HCT116 (cell line): ENCODE data around the gene GRK5. TPM values are rescaled to one million over a fixed set of nuclear protein-coding genes. Genes with fewer than 3 reads are reported as not detected.

Source experiments
- ATAC-seq: fragments of 200-7000 bp; cut with Tn5 transposase; 2 replicates; pipeline ENCODE4 v1.9.1; 2020; ENCODE audit warnings: mild to moderate bottlenecking, moderate library complexity
- BruUV-seq: library from RNA; stranded (reverse); fragments of 400-500 nt; replicated peaks from 2 replicates; lab custom pipeline; 2021; lab: Mats Ljungman, UMichigan
- CTCF ChIA-PET: fragments of 300-600 bp; sonication (Branson Sonifier 250); formaldehyde crosslinking; loops from one replicate; lab custom pipeline; 2021; ENCODE audit warnings: antibody characterized with exemption; lab: Charles Lee
- POLR2A ChIA-PET: fragments of 300-600, 350-600 bp; sonication (Branson Sonifier 250); formaldehyde crosslinking; loops from one replicate; lab custom pipeline; 2021; ENCODE audit warnings: antibody characterized with exemption; lab: Charles Lee
- RAD21 ChIA-PET, 2 experiments: fragments of 300-600 bp; sonication (Branson Sonifier 250); formaldehyde crosslinking; loops; one replicate each; lab custom pipeline; 2023; ENCODE audit warnings: low total read pairs in 2 of 2; ENCODE audit not compliant: uncharacterized antibody in 2 of 2, unreplicated experiment in 2 of 2, low non-redundant PET in 1 of 2; lab: Charles Lee
- DNase-seq: peaks from one replicate; pipeline ENCODE4 v3.0.0-alpha.2; 2010; ENCODE audit warnings: low read depth, low spot score
- H2AFZ ChIP-seq: fragments of 200-600 bp; shearing (Covaris generic), sonication (generic); 2 replicates; pipeline ENCODE4 v1.6.1; 2017; ENCODE audit warnings: low read depth, mixed run types, mixed read lengths, antibody characterized with exemption, low read length; ENCODE audit not compliant: poor library complexity, severe bottlenecking
- H3K27ac ChIP-seq: 2 replicates; pipeline ENCODE4 v1.5.1; 2012; ENCODE audit warnings: low read depth, low read length
- H3K27me3 ChIP-seq: fragments of 200-600 bp; sonication (generic); 2 replicates; pipeline ENCODE4 v1.6.1; 2016; ENCODE audit warnings: mixed run types, low read length, mixed read lengths; ENCODE audit not compliant: insufficient read depth
- H3K36me3 ChIP-seq, 2 experiments: fragments of 200-500 bp in 1 of 2; fragments of 200-600 bp in 1 of 2; sonication (Bioruptor generic) in 1 of 2; sonication (generic) in 1 of 2; 2 replicates each; pipeline versions ENCODE4 v1.5.1 to v1.6.1; 2014 to 2016; ENCODE audit warnings: low read length in 2 of 2, inconsistent platforms in 1 of 2, mixed read lengths in 1 of 2, mixed run types in 1 of 2; ENCODE audit not compliant: insufficient read depth in 2 of 2, control insufficient read depth in 1 of 2
- H3K4me1 ChIP-seq, 2 experiments: fragments of 200-600 bp in 1 of 2; sonication (generic) in 1 of 2; 2 replicates each; pipeline versions ENCODE4 v1.5.1 to v1.6.1; 2012 to 2017; ENCODE audit warnings: low read length in 2 of 2, inconsistent platforms in 1 of 2, mild to moderate bottlenecking in 1 of 2, mixed read lengths in 1 of 2, mixed run types in 1 of 2, moderate library complexity in 1 of 2; ENCODE audit not compliant: insufficient read depth in 2 of 2, control insufficient read depth in 1 of 2
- H3K4me2 ChIP-seq: fragments of 200-600 bp; sonication (generic); 2 replicates; pipeline ENCODE4 v1.6.1; 2017; ENCODE audit warnings: mixed run types, low read length, mixed read lengths
- H3K4me3 ChIP-seq, 2 experiments: fragments of 200-600 bp in 1 of 2; sonication (generic) in 1 of 2; replicated peaks in 1 of 2; 2 replicates each; pipeline ENCODE4 v1.5.1; 2011 to 2016; ENCODE audit warnings: low read length in 2 of 2, control low read depth in 1 of 2, low read depth in 1 of 2, mild to moderate bottlenecking in 1 of 2, mixed read lengths in 1 of 2, mixed run types in 1 of 2
- H3K79me2 ChIP-seq: fragments of 200-600 bp; sonication (generic); 2 replicates; pipeline ENCODE4 v1.6.1; 2017; ENCODE audit warnings: mild to moderate bottlenecking, mixed run types, low read length, moderate library complexity, mixed read lengths; ENCODE audit not compliant: insufficient read depth
- H3K9ac ChIP-seq: fragments of 200-600 bp; sonication (generic); 2 replicates; pipeline ENCODE4 v1.6.1; 2016; ENCODE audit warnings: low read length, mixed read lengths
- H3K9me2 ChIP-seq: fragments of 200-600 bp; sonication (generic), shearing (Covaris generic); 2 replicates; pipeline ENCODE4 v1.6.1; 2017; ENCODE audit warnings: mixed run types, mild to moderate bottlenecking, moderate library complexity; ENCODE audit not compliant: insufficient read depth
- H3K9me3 ChIP-seq, 2 experiments: fragments of 200-500 bp in 1 of 2; fragments of 200-600 bp in 1 of 2; sonication (Bioruptor generic) in 1 of 2; sonication (generic) in 1 of 2; 2 replicates each; pipeline ENCODE4 v1.6.1; 2014 to 2017; ENCODE audit warnings: low read length in 2 of 2, mixed read lengths in 2 of 2, inconsistent platforms in 1 of 2, low read depth in 1 of 2, mild to moderate bottlenecking in 1 of 2, mixed run types in 1 of 2, moderate library complexity in 1 of 2; ENCODE audit not compliant: control insufficient read depth in 1 of 2, insufficient read depth in 1 of 2
- H4K20me1 ChIP-seq: fragments of 200-600 bp; sonication (generic), shearing (Covaris generic); 2 replicates; pipeline ENCODE4 v1.6.1; 2017; ENCODE audit warnings: mixed run types, mild to moderate bottlenecking, moderate library complexity; ENCODE audit not compliant: insufficient read depth
- ATF3 ChIP-seq: IDR thresholded peaks from 2 replicates; pipeline ENCODE4 v1.6.1; 2012
- CTCF ChIP-seq, 3 experiments: fragments of 200-600 bp in 1 of 3; sonication (generic) in 1 of 3; IDR thresholded peaks in 2 of 3; conservative IDR thresholded peaks in 1 of 3; 2 replicates each; pipeline ENCODE4 v1.5.1; 2012 to 2017; ENCODE audit warnings: low read depth in 2 of 3, low read length in 2 of 3, antibody characterized with exemption in 1 of 3, borderline replicate concordance in 1 of 3, control low read depth in 1 of 3, mild to moderate bottlenecking in 1 of 3, mixed read lengths in 1 of 3, mixed run types in 1 of 3, moderate library complexity in 1 of 3; ENCODE audit not compliant: insufficient read depth in 1 of 3
- EGR1 ChIP-seq: IDR thresholded peaks from 2 replicates; pipeline ENCODE4 v1.6.1; 2012; ENCODE audit warnings: low read depth
- ELF1 ChIP-seq: IDR thresholded peaks from 2 replicates; pipeline ENCODE4 v1.6.1; 2012; ENCODE audit warnings: low read depth, borderline replicate concordance
- EZH2 ChIP-seq: fragments of 200-600 bp; sonication (generic); IDR thresholded peaks from 2 replicates; pipeline ENCODE4 v1.6.1; 2017; ENCODE audit warnings: antibody characterized with exemption, mixed run types
- EZH2phosphoT487 ChIP-seq: fragments of 200-600 bp; IDR thresholded peaks from 2 replicates; pipeline ENCODE4 v1.6.1; 2018; ENCODE audit warnings: antibody characterized with exemption, borderline replicate concordance
- FOSL1 ChIP-seq: IDR thresholded peaks from 2 replicates; pipeline ENCODE4 v1.6.1; 2012; ENCODE audit warnings: low read depth
- JUND ChIP-seq: IDR thresholded peaks from 2 replicates; pipeline ENCODE4 v1.6.1; 2012
- MAX ChIP-seq: IDR thresholded peaks from 2 replicates; pipeline ENCODE4 v1.6.1; 2012
- POLR2AphosphoS5 ChIP-seq: IDR thresholded peaks from 2 replicates; pipeline ENCODE4 v1.6.1; 2011; ENCODE audit warnings: mild to moderate bottlenecking, low read depth, low read length, moderate library complexity
- RAD21 ChIP-seq: IDR thresholded peaks from 2 replicates; pipeline ENCODE4 v1.6.1; 2012; ENCODE audit warnings: low read depth, mild to moderate bottlenecking
- SIN3A ChIP-seq: IDR thresholded peaks from 2 replicates; pipeline ENCODE4 v1.6.1; 2012; ENCODE audit warnings: low read depth
- SP1 ChIP-seq: IDR thresholded peaks from 2 replicates; pipeline ENCODE4 v1.6.1; 2012; ENCODE audit warnings: low read depth
- SRF ChIP-seq: IDR thresholded peaks from 2 replicates; pipeline ENCODE4 v1.6.1; 2012; ENCODE audit warnings: low read depth
- intact Hi-C: fragments of 100-400 bp; cut with micrococcal nuclease; formaldehyde crosslinking; loops from 2 replicates; pipeline ENCODE4 v1.10.0; 2022
- total RNA-seq: library from RNA; stranded (reverse); gene quantifications from one replicate; pipeline ENCODE4 v1.2.1, GENCODE V29; 2021; ENCODE audit not compliant: unreplicated experiment

GRK5 gene
- total RNA-seq, 1 experiment from 2014 or later: 7.3 TPM

- Histone ChIP-seq H3K4me3 (no peak overlapping the region), H3K9me3 (no peaks in the 10 kb centered on the region), H3K79me2 (no peaks in the 10 kb centered on the region), H3K27ac (no peak overlapping the region), H3K9ac (no peak overlapping the region), H3K4me1 (peaks cover 52 to 79% of the 10 kb centered on the region in 2 experiments), H4K20me1 (no peaks in the 10 kb centered on the region), H3K36me3 (no peaks in the 10 kb centered on the region), H3K4me2 (no peak overlapping the region), H3K27me3 (no peaks in the 10 kb centered on the region), H3K9me2 (no peaks in the 10 kb centered on the region), H2AFZ (no peak overlapping the region)
- TF ChIP-seq EZH2: no peak
- no peak for TF ChIP-seq EZH2phosphoT487
- no peak for TF ChIP-seq JUND
- TF ChIP-seq FOSL1: no peak
- TF ChIP-seq SRF: no peak
- no peak for ATAC-seq
- BruUV-seq: no TSS peak
- no peak for DNase-seq
- RAD21 ChIA-PET: no interaction called here
- POLR2A ChIA-PET: interaction anchor here (1.8 kb wide), 1 partner anchor 15 kb away, joined by 4 read pairs; no protein-coding TSS in a partner anchor
- CTCF ChIA-PET: no interaction called here
- intact Hi-C loops: no loop called here
Observed at GRCh38 chr10:119268428-119268827, 61.1 kb downstream of the GRK5 start.

GRCh38 chr10:119268871-119269506 is 61.6 kb downstream of the GRK5 start:
- H3K9me3 ChIP-seq: no peaks in the 10 kb centered on the region
- no peaks in the 10 kb centered on the region for H3K9me2 ChIP-seq
- H4K20me1 ChIP-seq: no peaks in the 10 kb centered on the region
- no peak for ATAC-seq
- DNase-seq: no peak
- H3K4me2 ChIP-seq: no peak overlapping the region
- CTCF ChIA-PET: no interaction called here
- H3K4me1 ChIP-seq: peaks cover 51 to 77% of the 10 kb centered on the region in 2 experiments
- no peak overlapping the region for H3K27ac ChIP-seq
- POLR2A ChIA-PET: interaction anchor here (0.7 kb wide), 1 partner anchor 76 kb away, joined by 3 read pairs; no protein-coding TSS in a partner anchor
- H3K27me3 ChIP-seq: no peaks in the 10 kb centered on the region
- H2AFZ ChIP-seq: no peak overlapping the region
- H3K9ac ChIP-seq: no peak overlapping the region
- RAD21 ChIA-PET: no interaction called here
- no TSS peak for BruUV-seq
- TF ChIP-seq EGR1 (no peak), CTCF (IDR thresholded peaks at IDR 0.05 in 2 of 3, conservative IDR thresholded peaks at IDR 0.05 in 1 of 3; ENCODE audit: borderline replicate concordance in 1 of 3, insufficient read depth in 1 of 3, low read depth in 2 of 3, low read length in 2 of 3) (no peak), MAX (no peak), ELF1 (no peak), SP1 (no peak), FOSL1 (no peak), RAD21 (no peak), ATF3 (no peak), SIN3A (no peak), EZH2 (no peak), POLR2AphosphoS5 (no peak)
- H3K36me3 ChIP-seq: no peaks in the 10 kb centered on the region
- no peak overlapping the region for H3K4me3 ChIP-seq
- intact Hi-C loops: no loop called here
- no peaks in the 10 kb centered on the region for H3K79me2 ChIP-seq
